Stimulated activated CD4-positive, alpha-beta T cell treated with anti-CD3 and anti-CD28 coated beads, Interleukin-1b, Interleukin-23, amount 100 ng/mL, for 24 hours (primary cell): ENCODE data around the gene SOX21.

ENCODE experiments used
- DNase-seq, 4 experiments: peaks; one replicate each; pipeline ENCODE4 v3.0.0-alpha.2; 2020; ENCODE audit warnings: low read depth in 4 of 4, low spot score in 1 of 4

Gene SOX21

GRCh38 chr13:94709001-94709834, 3.1 kb downstream of the SOX21 start:
- no peak for DNase-seq

- DNase-seq: no peak
Observed at GRCh38 chr13:94708031-94708859, 4.1 kb downstream of the SOX21 start.

- DNase-seq: no peak
Observed at GRCh38 chr13:94707400-94708021, 4.8 kb downstream of the SOX21 start.

GRCh38 chr13:94706843-94707399, 5.4 kb downstream of the SOX21 start:
- no peak for DNase-seq

GRCh38 chr13:94706101-94706842, 6.1 kb downstream of the SOX21 start:
- DNase-seq: no peak

- no peak for DNase-seq
Observed at GRCh38 chr13:94705081-94706030, 7.0 kb downstream of the SOX21 start.

- no peak for DNase-seq
Observed at GRCh38 chr13:94704377-94705080, 7.8 kb downstream of the SOX21 start.

GRCh38 chr13:94703721-94704314, 8.5 kb downstream of the SOX21 start:
- DNase-seq: no peak

- DNase-seq: no peak
Observed at GRCh38 chr13:94703271-94703670, 9.1 kb downstream of the SOX21 start.

GRCh38 chr13:94702181-94703041, 9.9 kb downstream of the SOX21 start:
- DNase-seq: no peak

- no peak for DNase-seq
Observed at GRCh38 chr13:94701313-94702180, 10.8 kb downstream of the SOX21 start.

GRCh38 chr13:94700536-94700935, 11.8 kb downstream of the SOX21 start:
- DNase-seq: no peak

- no peak for DNase-seq
Observed at GRCh38 chr13:94700051-94700535, 12.3 kb downstream of the SOX21 start.

GRCh38 chr13:94696171-94696570, 16.2 kb downstream of the SOX21 start:
- DNase-seq: no peak

- DNase-seq: no peak
Observed at GRCh38 chr13:94692030-94692429, 20.3 kb downstream of the SOX21 start.

- no peak for DNase-seq
Observed at GRCh38 chr13:94683409-94683808, 28.9 kb downstream of the SOX21 start.

- no peak for DNase-seq
Observed at GRCh38 chr13:94682229-94682628, 30.1 kb downstream of the SOX21 start.
